GM23338 (cell line): ENCODE data around the gene CDC42BPB. TPM values are rescaled to one million over a fixed set of nuclear protein-coding genes. Genes with fewer than 3 reads are reported as not detected.

Experiments used
- ATAC-seq: fragments of 200-7000 bp; cut with Tn5 transposase; 3 replicates; pipeline ENCODE4 v1.9.1; 2020
- DNase-seq: peaks from one replicate; pipeline ENCODE4 v3.0.0-alpha.2; 2015; ENCODE audit warnings: low spot score
- H2AFZ ChIP-seq: fragments of 200-600 bp; sonication (generic); 2 replicates; pipeline ENCODE4 v1.8.0; 2016; ENCODE audit warnings: antibody characterized with exemption, mild to moderate bottlenecking, moderate library complexity
- H3F3A ChIP-seq: fragments of 200-600 bp; sonication (generic); replicated peaks from 2 replicates; pipeline ENCODE4 v1.8.0; 2017; ENCODE audit warnings: antibody characterized with exemption, mixed run types, low read depth
- H3K27ac ChIP-seq: fragments of 200-600 bp; sonication (generic); 2 replicates; pipeline ENCODE4 v1.6.1; 2016; ENCODE audit warnings: low read depth
- H3K27me3 ChIP-seq: fragments of 200-600 bp; sonication (generic); 2 replicates; pipeline ENCODE4 v1.8.0; 2016; ENCODE audit warnings: mild to moderate bottlenecking, mixed run types, moderate library complexity; ENCODE audit not compliant: insufficient read depth
- H3K36me3 ChIP-seq: fragments of 200-600 bp; sonication (generic); 2 replicates; pipeline ENCODE4 v1.8.0; 2016; ENCODE audit warnings: mild to moderate bottlenecking; ENCODE audit not compliant: insufficient read depth
- H3K4me1 ChIP-seq: fragments of 200-600 bp; sonication (generic); 2 replicates; pipeline ENCODE4 v1.8.0; 2016; ENCODE audit warnings: mild to moderate bottlenecking, moderate library complexity; ENCODE audit not compliant: insufficient read depth
- H3K4me2 ChIP-seq: fragments of 200-600 bp; sonication (generic); 2 replicates; pipeline ENCODE4 v1.7.1; 2017; ENCODE audit warnings: mixed run types
- H3K4me3 ChIP-seq: fragments of 200-600 bp; sonication (generic); 2 replicates; pipeline ENCODE4 v1.6.1; 2016; ENCODE audit warnings: mixed run types
- H3K79me2 ChIP-seq: fragments of 200-600 bp; sonication (generic); replicated peaks from 2 replicates; pipeline ENCODE4 v1.8.0; 2017; ENCODE audit warnings: mild to moderate bottlenecking; ENCODE audit not compliant: insufficient read depth
- H3K9me2 ChIP-seq: fragments of 200-600 bp; sonication (generic); 2 replicates; pipeline ENCODE4 v1.8.0; 2017; ENCODE audit not compliant: insufficient read depth
- H4K20me1 ChIP-seq: fragments of 200-600 bp; sonication (generic); replicated peaks from 2 replicates; pipeline ENCODE4 v1.8.0; 2017; ENCODE audit warnings: mild to moderate bottlenecking; ENCODE audit not compliant: insufficient read depth
- H3K27ac Mint-ChIP-seq: 2 replicates; pipeline ENCODE4 v1.8.0; 2020; ENCODE audit warnings: inconsistent platforms, mild to moderate bottlenecking, moderate library complexity, mixed read lengths
- H3K27me3 Mint-ChIP-seq: 3 replicates; pipeline ENCODE4 v1.8.0; 2022; ENCODE audit warnings: low read depth, mild to moderate bottlenecking, moderate library complexity, mixed read lengths, inconsistent platforms; ENCODE audit not compliant: insufficient read depth, poor library complexity
- H3K36me3 Mint-ChIP-seq: 3 replicates; pipeline ENCODE4 v1.8.0; 2021; ENCODE audit warnings: low read depth, mild to moderate bottlenecking, inconsistent platforms, moderate library complexity, mixed read lengths
- H3K4me1 Mint-ChIP-seq: 3 replicates; pipeline ENCODE4 v1.8.0; 2020; ENCODE audit warnings: mild to moderate bottlenecking, inconsistent platforms, mixed read lengths
- H3K4me3 Mint-ChIP-seq: 3 replicates; pipeline ENCODE4 v1.8.0; 2021; ENCODE audit warnings: moderate library complexity, mild to moderate bottlenecking, inconsistent platforms, mixed read lengths
- H3K9me3 Mint-ChIP-seq: 3 replicates; pipeline ENCODE4 v1.8.0; 2020; ENCODE audit warnings: moderate library complexity, mild to moderate bottlenecking, inconsistent platforms, mixed read lengths
- CREB1 ChIP-seq: fragments of 250-450 bp; sonication (Bioruptor Pico); IDR thresholded peaks from 2 replicates; pipeline ENCODE4 v1.5.0; 2020; ENCODE audit warnings: low read depth, mild to moderate bottlenecking, moderate library complexity
- EZH2 ChIP-seq: fragments of 200-600 bp; sonication (generic); IDR thresholded peaks from one replicate; pipeline ENCODE4 v1.8.0; 2017; ENCODE audit warnings: antibody characterized with exemption, mild to moderate bottlenecking, low read depth; ENCODE audit not compliant: unreplicated experiment
- EZH2phosphoT487 ChIP-seq: fragments of 200-600 bp; sonication (generic); IDR thresholded peaks from one replicate; pipeline ENCODE4 v1.8.1; 2018; ENCODE audit warnings: antibody characterized with exemption; ENCODE audit not compliant: unreplicated experiment
- JUNB ChIP-seq: IDR thresholded peaks from one replicate; pipeline ENCODE4 v1.6.1; 2016; ENCODE audit warnings: antibody characterized with exemption; ENCODE audit not compliant: unreplicated experiment
- NANOG ChIP-seq: IDR thresholded peaks from 2 replicates; pipeline ENCODE4 v1.6.1; 2016; ENCODE audit warnings: antibody characterized with exemption, borderline replicate concordance
- POLR2AphosphoS5 ChIP-seq: IDR thresholded peaks from 2 replicates; pipeline ENCODE4 v1.6.1; 2016; ENCODE audit warnings: antibody characterized with exemption, low read depth
- STAT1 ChIP-seq: IDR thresholded peaks from one replicate; pipeline ENCODE4 v1.6.1; 2016; ENCODE audit warnings: antibody characterized with exemption; ENCODE audit not compliant: unreplicated experiment
- ZNF114 ChIP-seq: fragments of 250-450 bp; sonication (Bioruptor Pico); IDR thresholded peaks from 2 replicates; pipeline ENCODE4 v1.5.0; 2020; ENCODE audit warnings: mild to moderate bottlenecking, moderate library complexity
- ZNF331 ChIP-seq: fragments of 250-450 bp; sonication (Bioruptor Pico); IDR thresholded peaks from 2 replicates; pipeline ENCODE4 v1.5.0; 2020; ENCODE audit warnings: low read depth, mild to moderate bottlenecking, moderate library complexity
- ZNF462 ChIP-seq: fragments of 250-450 bp; sonication (Bioruptor Pico); IDR thresholded peaks from 2 replicates; pipeline ENCODE4 v1.5.0; 2020; ENCODE audit warnings: mild to moderate bottlenecking, moderate library complexity
- polyA plus RNA-seq: library from polyadenylated mRNA; unstranded; fragments of >200 nt; fragmentation: Nextera tagmentation; extraction: Ambion mirVana; gene quantifications from 2 replicates; pipeline ENCODE4 v1.2.1, GENCODE V29; 2016
- total RNA-seq: library from RNA; depleted of rRNA; stranded (reverse); fragments of >200 nt; shearing (Covaris generic); gene quantifications from 2 replicates; pipeline ENCODE4 v1.2.3, GENCODE V29; 2014
- TF ChIP-seq, protein P1 (sequence below), 2 experiments: fragments of 200-600 bp in 1 of 2; sonication (generic) in 1 of 2; conservative IDR thresholded peaks; 2 replicates each; pipeline versions ENCODE4 v1.5.1 to v1.6.1; 2016 to 2017; ENCODE audit warnings: antibody characterized with exemption in 2 of 2, low read depth in 2 of 2, mild to moderate bottlenecking in 2 of 2, moderate library complexity in 1 of 2
- TF ChIP-seq, protein P2 (sequence below): IDR thresholded peaks from 2 replicates; pipeline ENCODE4 v1.6.1; 2016; ENCODE audit warnings: antibody characterized with exemption
- TF ChIP-seq, protein P3 (sequence below): IDR thresholded peaks from one replicate; pipeline ENCODE4 v1.6.1; 2018; ENCODE audit warnings: antibody characterized with exemption; ENCODE audit not compliant: unreplicated experiment

The CDC42BPB gene
- total and polyA plus RNA-seq, 2 experiments from 2014 or later = 12.3 to 127 TPM

- no peak for ATAC-seq
- Histone ChIP-seq H3K27ac (no peak overlapping the region), H3K27me3 (no peaks in the 10 kb centered on the region), H4K20me1 (peaks cover 3% of the 10 kb centered on the region; the same call in 1 of the 2 replicates), H3F3A (no peaks in the 10 kb centered on the region), H3K9me2 (no peaks in the 10 kb centered on the region), H3K4me1 (no peaks in the 10 kb centered on the region), H3K4me2 (no peak overlapping the region), H3K4me3 (no peak overlapping the region), H2AFZ (no peak overlapping the region), H3K79me2 (no peaks in the 10 kb centered on the region), H3K36me3 (no peaks in the 10 kb centered on the region)
- H3K27me3 Mint-ChIP-seq = peaks cover 6% of the 10 kb centered on the region
- peaks cover 3% of the 10 kb centered on the region; the same call in 2 of the 3 replicates for H3K4me1 Mint-ChIP-seq
- H3K27ac Mint-ChIP-seq = no peak overlapping the region
- TF ChIP-seq, protein P1, sequence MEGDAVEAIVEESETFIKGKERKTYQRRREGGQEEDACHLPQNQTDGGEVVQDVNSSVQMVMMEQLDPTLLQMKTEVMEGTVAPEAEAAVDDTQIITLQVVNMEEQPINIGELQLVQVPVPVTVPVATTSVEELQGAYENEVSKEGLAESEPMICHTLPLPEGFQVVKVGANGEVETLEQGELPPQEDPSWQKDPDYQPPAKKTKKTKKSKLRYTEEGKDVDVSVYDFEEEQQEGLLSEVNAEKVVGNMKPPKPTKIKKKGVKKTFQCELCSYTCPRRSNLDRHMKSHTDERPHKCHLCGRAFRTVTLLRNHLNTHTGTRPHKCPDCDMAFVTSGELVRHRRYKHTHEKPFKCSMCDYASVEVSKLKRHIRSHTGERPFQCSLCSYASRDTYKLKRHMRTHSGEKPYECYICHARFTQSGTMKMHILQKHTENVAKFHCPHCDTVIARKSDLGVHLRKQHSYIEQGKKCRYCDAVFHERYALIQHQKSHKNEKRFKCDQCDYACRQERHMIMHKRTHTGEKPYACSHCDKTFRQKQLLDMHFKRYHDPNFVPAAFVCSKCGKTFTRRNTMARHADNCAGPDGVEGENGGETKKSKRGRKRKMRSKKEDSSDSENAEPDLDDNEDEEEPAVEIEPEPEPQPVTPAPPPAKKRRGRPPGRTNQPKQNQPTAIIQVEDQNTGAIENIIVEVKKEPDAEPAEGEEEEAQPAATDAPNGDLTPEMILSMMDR (conservative IDR thresholded peaks at IDR 0.05; ENCODE audit: low read depth in 2 of 2) = no peak
- TF ChIP-seq, protein P2, sequence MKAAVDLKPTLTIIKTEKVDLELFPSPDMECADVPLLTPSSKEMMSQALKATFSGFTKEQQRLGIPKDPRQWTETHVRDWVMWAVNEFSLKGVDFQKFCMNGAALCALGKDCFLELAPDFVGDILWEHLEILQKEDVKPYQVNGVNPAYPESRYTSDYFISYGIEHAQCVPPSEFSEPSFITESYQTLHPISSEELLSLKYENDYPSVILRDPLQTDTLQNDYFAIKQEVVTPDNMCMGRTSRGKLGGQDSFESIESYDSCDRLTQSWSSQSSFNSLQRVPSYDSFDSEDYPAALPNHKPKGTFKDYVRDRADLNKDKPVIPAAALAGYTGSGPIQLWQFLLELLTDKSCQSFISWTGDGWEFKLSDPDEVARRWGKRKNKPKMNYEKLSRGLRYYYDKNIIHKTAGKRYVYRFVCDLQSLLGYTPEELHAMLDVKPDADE = no peak
- TF ChIP-seq STAT1 (no peak), CREB1 (no peak), POLR2AphosphoS5 (no peak), ZNF462 (CRISPR knock-in tag) (no peak), EZH2 (no peak), ZNF331 (no peak), JUNB (no peak), EZH2phosphoT487 (no peak), ZNF114 (CRISPR knock-in tag) (no peak), NANOG (no peak)
- TF ChIP-seq, protein P3, sequence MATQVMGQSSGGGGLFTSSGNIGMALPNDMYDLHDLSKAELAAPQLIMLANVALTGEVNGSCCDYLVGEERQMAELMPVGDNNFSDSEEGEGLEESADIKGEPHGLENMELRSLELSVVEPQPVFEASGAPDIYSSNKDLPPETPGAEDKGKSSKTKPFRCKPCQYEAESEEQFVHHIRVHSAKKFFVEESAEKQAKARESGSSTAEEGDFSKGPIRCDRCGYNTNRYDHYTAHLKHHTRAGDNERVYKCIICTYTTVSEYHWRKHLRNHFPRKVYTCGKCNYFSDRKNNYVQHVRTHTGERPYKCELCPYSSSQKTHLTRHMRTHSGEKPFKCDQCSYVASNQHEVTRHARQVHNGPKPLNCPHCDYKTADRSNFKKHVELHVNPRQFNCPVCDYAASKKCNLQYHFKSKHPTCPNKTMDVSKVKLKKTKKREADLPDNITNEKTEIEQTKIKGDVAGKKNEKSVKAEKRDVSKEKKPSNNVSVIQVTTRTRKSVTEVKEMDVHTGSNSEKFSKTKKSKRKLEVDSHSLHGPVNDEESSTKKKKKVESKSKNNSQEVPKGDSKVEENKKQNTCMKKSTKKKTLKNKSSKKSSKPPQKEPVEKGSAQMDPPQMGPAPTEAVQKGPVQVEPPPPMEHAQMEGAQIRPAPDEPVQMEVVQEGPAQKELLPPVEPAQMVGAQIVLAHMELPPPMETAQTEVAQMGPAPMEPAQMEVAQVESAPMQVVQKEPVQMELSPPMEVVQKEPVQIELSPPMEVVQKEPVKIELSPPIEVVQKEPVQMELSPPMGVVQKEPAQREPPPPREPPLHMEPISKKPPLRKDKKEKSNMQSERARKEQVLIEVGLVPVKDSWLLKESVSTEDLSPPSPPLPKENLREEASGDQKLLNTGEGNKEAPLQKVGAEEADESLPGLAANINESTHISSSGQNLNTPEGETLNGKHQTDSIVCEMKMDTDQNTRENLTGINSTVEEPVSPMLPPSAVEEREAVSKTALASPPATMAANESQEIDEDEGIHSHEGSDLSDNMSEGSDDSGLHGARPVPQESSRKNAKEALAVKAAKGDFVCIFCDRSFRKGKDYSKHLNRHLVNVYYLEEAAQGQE = no peak
- H3K4me3 Mint-ChIP-seq = no peak overlapping the region
- no peaks in the 10 kb centered on the region for H3K36me3 Mint-ChIP-seq
- no peaks in the 10 kb centered on the region for H3K9me3 Mint-ChIP-seq
- no peak for DNase-seq
Measured at GRCh38 chr14:103065861-103066260, 8.5 kb upstream of the CDC42BPB start.
